GM12878 (cell line): Measurements from ENCODE around the gene DISP3. TPM values are rescaled to one million over a fixed set of nuclear protein-coding genes. Genes with fewer than 3 reads are reported as not detected.

ENCODE experiments used
- ATAC-seq: fragments of 200-7000 bp; cut with Tn5 transposase; 3 replicates; pipeline ENCODE4 v1.9.1; 2020; ENCODE audit warnings: mild to moderate bottlenecking, moderate library complexity
- BruUV-seq: library from RNA; stranded (reverse); fragments of 400-500 nt; replicated peaks from 2 replicates; lab custom pipeline; 2021; lab: Mats Ljungman, UMichigan
- CTCF ChIA-PET: fragments of 300-600 bp; sonication (Branson Sonifier 250); formaldehyde crosslinking; extraction: SDS; loops from one replicate; lab custom pipeline; 2021; ENCODE audit warnings: inconsistent platforms; lab: Yijun Ruan, JAX
- POLR2A ChIA-PET: fragments of 350-600 bp; formaldehyde crosslinking; extraction: SDS; loops from one replicate; lab custom pipeline; 2021; ENCODE audit warnings: inconsistent platforms; lab: Charles Lee
- RAD21 ChIA-PET: fragments of 300-600 bp; sonication (Branson Sonifier 250); formaldehyde crosslinking; loops from one replicate; lab custom pipeline; 2023; ENCODE audit warnings: antibody characterized with exemption; ENCODE audit not compliant: unreplicated experiment; lab: Charles Lee
- SMC1A ChIA-PET: fragments of 300-600 bp; sonication (Branson Sonifier 250); formaldehyde crosslinking; loops from one replicate; lab custom pipeline; 2023; ENCODE audit not compliant: unreplicated experiment, uncharacterized antibody; lab: Charles Lee
- DNase-seq: peaks from one replicate; pipeline ENCODE4 v3.0.0-alpha.2; 2011; ENCODE audit warnings: low read depth, low spot score
- FAIRE-seq: peaks from 3 replicates; lab custom pipeline; 2011; peaks lifted over from hg19 to GRCh38; lab: Jason Lieb, UNC
- H2AFZ ChIP-seq: 2 replicates; pipeline ENCODE4 v1.6.0; 2011; ENCODE audit warnings: low read depth, low read length, control low read depth; ENCODE audit not compliant: control insufficient read depth
- H3K27ac ChIP-seq: 2 replicates; pipeline ENCODE4 v1.5.1; 2011; ENCODE audit warnings: control low read depth; ENCODE audit not compliant: control insufficient read depth, insufficient read depth
- H3K27me3 ChIP-seq, 2 experiments: replicated peaks in 1 of 2; 2 replicates each; pipeline versions ENCODE4 v1.6.0 to v1.6.1; 2011; ENCODE audit warnings: low read length in 1 of 2; ENCODE audit not compliant: control insufficient read depth in 2 of 2, insufficient read depth in 2 of 2
- H3K36me3 ChIP-seq, 2 experiments: 2 replicates each; pipeline ENCODE4 v1.5.1; 2011; ENCODE audit warnings: low read length in 1 of 2; ENCODE audit not compliant: control insufficient read depth in 2 of 2, insufficient read depth in 2 of 2
- H3K4me1 ChIP-seq: 2 replicates; pipeline ENCODE4 v1.6.1; 2011; ENCODE audit warnings: mild to moderate bottlenecking, low read length, moderate library complexity, mixed read lengths; ENCODE audit not compliant: control insufficient read depth, insufficient read depth
- H3K4me2 ChIP-seq: 2 replicates; pipeline ENCODE4 v1.6.0; 2011; ENCODE audit warnings: control low read depth; ENCODE audit not compliant: control insufficient read depth, insufficient read depth
- H3K4me3 ChIP-seq: fragments of 200-600 bp; sonication (generic); 2 replicates; pipeline ENCODE4 v1.5.1; 2016
- H3K79me2 ChIP-seq: 2 replicates; pipeline ENCODE4 v1.6.0; 2011; ENCODE audit warnings: low read length; ENCODE audit not compliant: control insufficient read depth, insufficient read depth
- H3K9ac ChIP-seq: 2 replicates; pipeline ENCODE4 v1.8.0; 2011; ENCODE audit warnings: low read length, control low read depth, mixed read lengths; ENCODE audit not compliant: control insufficient read depth, insufficient read depth
- H3K9me3 ChIP-seq: replicated peaks from 3 replicates; pipeline ENCODE4 v1.5.1; 2011; ENCODE audit warnings: mild to moderate bottlenecking, low read length; ENCODE audit not compliant: control insufficient read depth, insufficient read depth
- H4K20me1 ChIP-seq: 2 replicates; pipeline ENCODE4 v1.6.0; 2011; ENCODE audit not compliant: control insufficient read depth, insufficient read depth
- DPF2 ChIP-seq: fragments of 450-650 bp; IDR thresholded peaks from 2 replicates; pipeline ENCODE4 v1.6.1; 2017; ENCODE audit warnings: mild to moderate bottlenecking
- RAD21 ChIP-seq: IDR thresholded peaks from 2 replicates; pipeline ENCODE4 v1.6.1; 2011; ENCODE audit warnings: mild to moderate bottlenecking, low read depth, low read length, moderate library complexity; ENCODE audit not compliant: insufficient read depth
- SMC3 ChIP-seq: IDR thresholded peaks from 2 replicates; pipeline ENCODE4 v1.6.1; 2011; ENCODE audit warnings: low read length, improper control_type of control experiment, borderline replicate concordance
- WGBS: methylation state at CpG from one replicate; pipeline ENCODE4 v1.1.6; 2016; ENCODE audit warnings: low lambda C conversion rate; ENCODE audit not compliant: insufficient replicate concordance, insufficient coverage; ENCODE audit errors: missing lambda C conversion rate; 5-methylcytosine and 5-hydroxymethylcytosine counted together
- in situ Hi-C: fragments of 300-500 bp; cut with MboI; formaldehyde crosslinking; loops from 9 replicates; pipeline ENCODE4 v1.14.3; 2018; ENCODE audit warnings: mixed read lengths
- intact Hi-C: fragments of 100-400 bp; cut with micrococcal nuclease; formaldehyde crosslinking; loops from one replicate; pipeline ENCODE4 v1.14.2; 2022; ENCODE audit not compliant: unreplicated experiment
- polyA plus RNA-seq, 11 experiments: library from polyadenylated mRNA; depleted of rRNA in 4 of 11; unstranded in 6 of 11; stranded (reverse) in 5 of 11; fragments of >200 nt; fragmentation: Nextera tagmentation in 4 of 11; fragmentation: Illumina TruSeq in 1 of 11; extraction: Ambion mirVana in 4 of 11; extraction: Trizol in 1 of 11; gene quantifications; 1 replicate in 1 of 11; 2 replicates in 10 of 11; pipeline versions ENCODE4 v1.2.1 to v1.2.3, GENCODE V29; 2011 to 2016; ENCODE audit warnings: inconsistent platforms in 2 of 11, missing spikeins in 2 of 11, low read depth in 1 of 11
- total RNA-seq, 4 experiments: library from RNA; depleted of rRNA in 3 of 4; stranded (reverse); fragments of >200 nt in 3 of 4; fragmentation: Illumina TruSeq in 1 of 4; extraction: Trizol in 1 of 4; gene quantifications; 2 replicates each; pipeline versions ENCODE4 v1.2.1 to v1.2.3, GENCODE V29; 2013 to 2021
- TF ChIP-seq, protein P1 (sequence below): fragments of 450-650 bp; IDR thresholded peaks from 2 replicates; pipeline ENCODE4 v1.6.1; 2017; ENCODE audit warnings: mild to moderate bottlenecking, moderate library complexity
- TF ChIP-seq, protein P2 (sequence below): IDR thresholded peaks from 2 replicates; pipeline ENCODE4 v1.6.1; 2011; ENCODE audit warnings: borderline replicate concordance, low read depth, mild to moderate bottlenecking, moderate library complexity, low read length; ENCODE audit not compliant: insufficient read depth, poor library complexity, severe bottlenecking

Gene DISP3
- total and polyA plus RNA-seq, 10 of the 15 experiments (the other 5 are each of a cell fraction or from before 2014, with no cell fraction given), result under 0.01 to 0.18 (median 0.09) TPM; not detected in 2

DNA sequence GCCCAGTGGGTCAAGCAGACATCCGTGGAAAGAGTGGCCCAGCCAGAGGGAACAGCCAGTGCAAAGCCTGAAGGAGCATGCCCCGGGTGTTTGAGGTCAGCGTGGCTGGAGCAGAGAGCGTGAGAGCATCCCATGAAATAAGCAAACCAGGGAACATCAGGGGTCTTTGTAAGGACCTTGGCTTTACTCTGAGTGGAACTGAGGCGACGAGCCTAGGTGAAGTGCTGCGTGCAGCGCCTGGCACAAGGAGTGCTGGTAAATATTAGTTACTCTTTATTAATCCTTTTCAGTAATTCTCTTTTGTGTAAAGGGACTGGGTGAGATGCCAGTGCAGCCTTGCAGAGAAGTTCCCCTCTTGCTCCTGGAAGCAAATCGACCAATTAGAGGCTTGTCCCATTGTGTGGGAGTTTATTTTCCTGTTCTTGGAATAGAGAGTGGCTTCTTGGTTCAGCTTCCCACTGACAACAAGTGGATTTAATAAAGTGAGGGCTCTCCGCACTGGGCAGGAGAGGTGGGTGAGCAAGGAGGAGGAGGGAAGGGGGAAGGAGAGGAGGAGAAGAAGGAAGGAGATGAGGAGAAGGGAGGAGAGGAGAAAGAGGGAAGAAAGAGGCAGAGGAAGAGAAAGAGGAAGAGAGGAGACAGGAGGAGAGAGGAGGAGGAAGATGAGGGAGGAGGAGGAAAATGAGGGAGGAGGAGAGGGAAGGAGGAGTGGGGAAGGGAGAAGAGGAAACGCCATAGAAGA is 37.6 kb upstream of the DISP3 start (continued):
- TF ChIP-seq, protein P1, sequence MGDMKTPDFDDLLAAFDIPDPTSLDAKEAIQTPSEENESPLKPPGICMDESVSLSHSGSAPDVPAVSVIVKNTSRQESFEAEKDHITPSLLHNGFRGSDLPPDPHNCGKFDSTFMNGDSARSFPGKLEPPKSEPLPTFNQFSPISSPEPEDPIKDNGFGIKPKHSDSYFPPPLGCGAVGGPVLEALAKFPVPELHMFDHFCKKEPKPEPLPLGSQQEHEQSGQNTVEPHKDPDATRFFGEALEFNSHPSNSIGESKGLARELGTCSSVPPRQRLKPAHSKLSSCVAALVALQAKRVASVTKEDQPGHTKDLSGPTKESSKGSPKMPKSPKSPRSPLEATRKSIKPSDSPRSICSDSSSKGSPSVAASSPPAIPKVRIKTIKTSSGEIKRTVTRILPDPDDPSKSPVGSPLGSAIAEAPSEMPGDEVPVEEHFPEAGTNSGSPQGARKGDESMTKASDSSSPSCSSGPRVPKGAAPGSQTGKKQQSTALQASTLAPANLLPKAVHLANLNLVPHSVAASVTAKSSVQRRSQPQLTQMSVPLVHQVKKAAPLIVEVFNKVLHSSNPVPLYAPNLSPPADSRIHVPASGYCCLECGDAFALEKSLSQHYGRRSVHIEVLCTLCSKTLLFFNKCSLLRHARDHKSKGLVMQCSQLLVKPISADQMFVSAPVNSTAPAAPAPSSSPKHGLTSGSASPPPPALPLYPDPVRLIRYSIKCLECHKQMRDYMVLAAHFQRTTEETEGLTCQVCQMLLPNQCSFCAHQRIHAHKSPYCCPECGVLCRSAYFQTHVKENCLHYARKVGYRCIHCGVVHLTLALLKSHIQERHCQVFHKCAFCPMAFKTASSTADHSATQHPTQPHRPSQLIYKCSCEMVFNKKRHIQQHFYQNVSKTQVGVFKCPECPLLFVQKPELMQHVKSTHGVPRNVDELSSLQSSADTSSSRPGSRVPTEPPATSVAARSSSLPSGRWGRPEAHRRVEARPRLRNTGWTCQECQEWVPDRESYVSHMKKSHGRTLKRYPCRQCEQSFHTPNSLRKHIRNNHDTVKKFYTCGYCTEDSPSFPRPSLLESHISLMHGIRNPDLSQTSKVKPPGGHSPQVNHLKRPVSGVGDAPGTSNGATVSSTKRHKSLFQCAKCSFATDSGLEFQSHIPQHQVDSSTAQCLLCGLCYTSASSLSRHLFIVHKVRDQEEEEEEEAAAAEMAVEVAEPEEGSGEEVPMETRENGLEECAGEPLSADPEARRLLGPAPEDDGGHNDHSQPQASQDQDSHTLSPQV, result no peak
- TF ChIP-seq SMC3, result no peak
- TF ChIP-seq, all 136 proteins: peak for 0

DNA sequence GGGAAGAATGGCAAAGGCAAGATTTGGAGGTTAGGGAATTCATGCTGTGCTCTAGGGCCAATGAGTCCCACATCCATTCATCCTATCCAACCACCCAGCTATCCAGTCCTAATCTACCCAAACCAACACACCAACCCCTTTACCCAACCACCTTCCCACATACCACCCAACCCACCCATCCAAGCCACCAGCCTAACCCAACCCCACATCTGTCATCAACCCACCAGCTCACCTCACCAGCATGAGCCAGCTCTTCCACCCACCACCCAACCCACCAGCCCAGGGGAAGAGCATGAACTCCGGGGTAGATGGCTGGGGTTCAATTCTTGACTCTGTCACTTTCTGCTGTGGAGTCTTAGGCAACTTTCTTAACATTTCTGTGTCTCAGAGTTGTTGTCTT is 35.9 kb upstream of the DISP3 start:
- Histone ChIP-seq H4K20me1 (no peaks in the 10 kb centered on the region), H3K4me3 (no peak overlapping the region), H3K27me3 (peaks cover 0 to 4% of the 10 kb centered on the region in 2 experiments; a peak in 3 of 4 replicates), H3K4me1 (no peaks in the 10 kb centered on the region), H2AFZ (no peak overlapping the region), H3K79me2 (no peaks in the 10 kb centered on the region), H3K4me2 (no peak overlapping the region), H3K27ac (no peak overlapping the region), H3K36me3 (no peaks in the 10 kb centered on the region), H3K9me3 (no peaks in the 10 kb centered on the region), H3K9ac (no peak overlapping the region)
- ATAC-seq, result no peak
- TF ChIP-seq DPF2 (no peak), RAD21 (no peak)
- TF ChIP-seq, protein P2, sequence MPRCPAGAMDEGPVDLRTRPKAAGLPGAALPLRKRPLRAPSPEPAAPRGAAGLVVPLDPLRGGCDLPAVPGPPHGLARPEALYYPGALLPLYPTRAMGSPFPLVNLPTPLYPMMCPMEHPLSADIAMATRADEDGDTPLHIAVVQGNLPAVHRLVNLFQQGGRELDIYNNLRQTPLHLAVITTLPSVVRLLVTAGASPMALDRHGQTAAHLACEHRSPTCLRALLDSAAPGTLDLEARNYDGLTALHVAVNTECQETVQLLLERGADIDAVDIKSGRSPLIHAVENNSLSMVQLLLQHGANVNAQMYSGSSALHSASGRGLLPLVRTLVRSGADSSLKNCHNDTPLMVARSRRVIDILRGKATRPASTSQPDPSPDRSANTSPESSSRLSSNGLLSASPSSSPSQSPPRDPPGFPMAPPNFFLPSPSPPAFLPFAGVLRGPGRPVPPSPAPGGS, result no peak
- intact Hi-C loops (no loop called here), in situ Hi-C loops (no loop called here)
- DNase-seq, result no peak
- POLR2A ChIA-PET, result no interaction called here
- no peak for FAIRE-seq
- CTCF ChIA-PET, result no interaction called here
- no TSS peak for BruUV-seq
- RAD21 ChIA-PET, result no interaction called here
- SMC1A ChIA-PET, result no interaction called here
- 4% methylated on average over 1 of the region's 1 CpG for WGBS
